A549 treated with GW870086 at 1 μM for 4 hours (cell line): Measurements from ENCODE around the gene MYO18B. TPM values are rescaled to one million over a fixed set of nuclear protein-coding genes. Genes with fewer than 3 reads are reported as not detected.

ENCODE experiments used
- total RNA-seq: library from RNA; stranded (reverse); fragments of 200-300 nt; extraction: Qiagen RNA extraction; gene quantifications from 5 replicates; pipeline ENCODE4 v1.2.3, GENCODE V29; 2022; ENCODE audit warnings: low read depth

MYO18B gene, protein sequence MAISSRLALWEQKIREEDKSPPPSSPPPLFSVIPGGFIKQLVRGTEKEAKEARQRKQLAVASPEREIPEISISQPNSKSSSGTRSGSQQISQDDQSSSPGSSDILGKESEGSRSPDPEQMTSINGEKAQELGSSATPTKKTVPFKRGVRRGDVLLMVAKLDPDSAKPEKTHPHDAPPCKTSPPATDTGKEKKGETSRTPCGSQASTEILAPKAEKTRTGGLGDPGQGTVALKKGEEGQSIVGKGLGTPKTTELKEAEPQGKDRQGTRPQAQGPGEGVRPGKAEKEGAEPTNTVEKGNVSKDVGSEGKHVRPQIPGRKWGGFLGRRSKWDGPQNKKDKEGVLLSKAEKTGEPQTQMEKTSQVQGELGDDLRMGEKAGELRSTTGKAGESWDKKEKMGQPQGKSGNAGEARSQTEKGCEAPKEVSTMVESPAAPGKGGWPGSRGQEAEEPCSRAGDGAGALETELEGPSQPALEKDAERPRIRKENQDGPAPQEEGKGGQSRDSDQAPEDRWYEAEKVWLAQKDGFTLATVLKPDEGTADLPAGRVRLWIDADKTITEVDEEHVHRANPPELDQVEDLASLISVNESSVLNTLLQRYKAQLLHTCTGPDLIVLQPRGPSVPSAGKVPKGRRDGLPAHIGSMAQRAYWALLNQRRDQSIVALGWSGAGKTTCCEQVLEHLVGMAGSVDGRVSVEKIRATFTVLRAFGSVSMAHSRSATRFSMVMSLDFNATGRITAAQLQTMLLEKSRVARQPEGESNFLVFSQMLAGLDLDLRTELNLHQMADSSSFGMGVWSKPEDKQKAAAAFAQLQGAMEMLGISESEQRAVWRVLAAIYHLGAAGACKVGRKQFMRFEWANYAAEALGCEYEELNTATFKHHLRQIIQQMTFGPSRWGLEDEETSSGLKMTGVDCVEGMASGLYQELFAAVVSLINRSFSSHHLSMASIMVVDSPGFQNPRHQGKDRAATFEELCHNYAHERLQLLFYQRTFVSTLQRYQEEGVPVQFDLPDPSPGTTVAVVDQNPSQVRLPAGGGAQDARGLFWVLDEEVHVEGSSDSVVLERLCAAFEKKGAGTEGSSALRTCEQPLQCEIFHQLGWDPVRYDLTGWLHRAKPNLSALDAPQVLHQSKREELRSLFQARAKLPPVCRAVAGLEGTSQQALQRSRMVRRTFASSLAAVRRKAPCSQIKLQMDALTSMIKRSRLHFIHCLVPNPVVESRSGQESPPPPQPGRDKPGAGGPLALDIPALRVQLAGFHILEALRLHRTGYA (N-terminal part only)
- total RNA-seq = 0.03 to 0.09 TPM (median 0.06 TPM) in 5 replicates

DNA sequence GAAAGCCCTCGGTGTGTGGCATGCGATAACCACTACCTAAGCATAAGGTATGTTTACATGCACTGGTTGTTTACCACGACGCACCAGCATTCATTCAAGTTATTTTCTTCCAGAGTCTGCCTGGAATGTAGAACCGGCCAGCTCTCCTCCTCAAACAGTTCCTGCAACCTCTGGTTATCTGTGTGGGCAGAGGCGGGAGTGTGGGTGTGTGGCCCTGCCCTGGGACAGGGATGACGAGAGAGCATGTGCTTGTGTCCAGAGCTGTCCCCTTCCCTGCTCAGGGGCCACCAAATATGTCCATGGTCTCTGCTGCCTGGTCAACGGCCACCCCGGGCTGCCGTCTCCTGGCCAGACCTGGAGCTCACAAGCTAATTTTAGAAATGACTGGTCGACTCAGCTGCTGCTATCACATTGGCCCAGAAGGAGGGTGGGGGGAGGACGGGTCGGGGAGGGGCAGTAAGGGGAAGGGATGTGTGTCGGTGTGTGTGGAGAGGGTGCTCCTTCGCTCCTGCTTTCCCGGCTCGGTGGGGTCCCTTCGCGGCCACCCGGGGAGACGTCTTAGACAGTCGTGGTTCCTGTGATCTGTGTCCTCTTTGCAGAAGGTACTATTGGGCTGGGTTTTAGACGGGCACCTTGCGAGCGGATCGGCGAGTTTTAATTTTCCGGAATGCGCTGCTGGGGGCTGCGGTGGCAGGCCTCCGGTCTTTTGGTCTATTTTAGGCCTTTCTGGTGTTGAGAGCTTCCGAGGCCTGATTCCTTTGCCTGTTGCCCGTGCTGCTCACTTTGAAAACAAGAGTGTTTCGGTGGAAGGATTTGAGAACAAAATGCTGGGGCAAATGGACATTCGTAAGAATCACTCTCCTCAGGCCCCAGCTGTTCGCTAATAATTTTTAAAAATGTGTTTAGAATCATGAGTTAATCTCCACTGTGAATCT, at the start of gene MYO18B:
Gene MYO18B (plus strand): TSS at position 497 of the 935 bp plus-strand sequence. CDS start 18,905 bp downstream, outside the sequence.

Other genes with a start within 250 kb of the MYO18B start
- 3.0 to 4.4 TPM (median 3.7 TPM) in 5 replicates for gene GRK3, start 177.5 kb upstream of the MYO18B start, total RNA-seq